Measurements from ENCODE around the gene GFRA1.

GFRA1 gene

DNA sequence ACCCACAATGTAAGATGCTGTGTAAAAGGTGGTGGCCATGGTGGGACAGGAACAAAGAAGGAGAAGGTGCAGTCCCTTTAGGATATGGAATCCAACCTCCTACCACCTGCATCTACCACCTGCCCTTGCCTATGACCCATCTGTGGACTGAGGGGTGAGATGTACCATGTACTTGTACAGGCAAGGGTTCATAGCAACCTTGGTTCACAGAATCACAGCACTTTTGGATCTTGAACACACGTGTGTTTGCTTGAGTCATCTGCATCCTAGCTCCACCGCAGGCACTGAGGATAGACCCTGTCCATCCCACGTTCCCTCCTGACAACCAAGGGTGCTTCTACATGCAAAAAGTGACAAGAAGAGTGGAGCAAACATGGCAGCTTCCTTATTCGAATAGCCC is 162.3 kb downstream of the GFRA1 start:
- Histone ChIP-seq H3K9ac (ENCODE audit: low read length) (no peak overlapping the region), H3K4me2 (ENCODE audit: low read length) (no peak overlapping the region), H3K9me3 (ENCODE audit: low read length) (no peaks in the 10 kb centered on the region), H3K4me3 (ENCODE audit: low read depth, low read length, poor library complexity, severe bottlenecking) (no peak overlapping the region), H3K27ac (ENCODE audit: low read depth, low read length, poor library complexity, severe bottlenecking) (no peak overlapping the region), H3K9me2 (ENCODE audit: low read depth, low read length) (no peaks in the 10 kb centered on the region), H3K4me1 (ENCODE audit: insufficient read depth, low read length, severe bottlenecking) (no peaks in the 10 kb centered on the region), H2AFZ (ENCODE audit: low read length) (no peak overlapping the region), H3K79me2 (ENCODE audit: insufficient read depth, low read length) (no peaks in the 10 kb centered on the region), H3F3A (ENCODE audit: insufficient read depth, low read length) (no peaks in the 10 kb centered on the region), H3K36me3 (ENCODE audit: insufficient read depth, low read length) (no peaks in the 10 kb centered on the region), H4K20me1 (ENCODE audit: insufficient read depth, low read length) (no peaks in the 10 kb centered on the region), H3K27me3 (ENCODE audit: insufficient read depth, low read length) (no peaks in the 10 kb centered on the region)
- TF ChIP-seq, protein P1, sequence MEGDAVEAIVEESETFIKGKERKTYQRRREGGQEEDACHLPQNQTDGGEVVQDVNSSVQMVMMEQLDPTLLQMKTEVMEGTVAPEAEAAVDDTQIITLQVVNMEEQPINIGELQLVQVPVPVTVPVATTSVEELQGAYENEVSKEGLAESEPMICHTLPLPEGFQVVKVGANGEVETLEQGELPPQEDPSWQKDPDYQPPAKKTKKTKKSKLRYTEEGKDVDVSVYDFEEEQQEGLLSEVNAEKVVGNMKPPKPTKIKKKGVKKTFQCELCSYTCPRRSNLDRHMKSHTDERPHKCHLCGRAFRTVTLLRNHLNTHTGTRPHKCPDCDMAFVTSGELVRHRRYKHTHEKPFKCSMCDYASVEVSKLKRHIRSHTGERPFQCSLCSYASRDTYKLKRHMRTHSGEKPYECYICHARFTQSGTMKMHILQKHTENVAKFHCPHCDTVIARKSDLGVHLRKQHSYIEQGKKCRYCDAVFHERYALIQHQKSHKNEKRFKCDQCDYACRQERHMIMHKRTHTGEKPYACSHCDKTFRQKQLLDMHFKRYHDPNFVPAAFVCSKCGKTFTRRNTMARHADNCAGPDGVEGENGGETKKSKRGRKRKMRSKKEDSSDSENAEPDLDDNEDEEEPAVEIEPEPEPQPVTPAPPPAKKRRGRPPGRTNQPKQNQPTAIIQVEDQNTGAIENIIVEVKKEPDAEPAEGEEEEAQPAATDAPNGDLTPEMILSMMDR (IDR thresholded peaks at IDR 0.05; ENCODE audit: low read length) = no peak
- no peak for TF ChIP-seq EZH2 (IDR thresholded peaks at IDR 0.05; ENCODE audit: borderline replicate concordance, low read length)

GRCh38 chr10:116109881-116110280 is 163.1 kb downstream of the GFRA1 start:
- Histone ChIP-seq H3K27me3 (ENCODE audit: insufficient read depth, low read length) (no peaks in the 10 kb centered on the region), H3K27ac (ENCODE audit: low read depth, low read length, poor library complexity, severe bottlenecking) (no peak overlapping the region), H3K79me2 (ENCODE audit: insufficient read depth, low read length) (no peaks in the 10 kb centered on the region), H4K20me1 (ENCODE audit: insufficient read depth, low read length) (no peaks in the 10 kb centered on the region), H3K4me2 (ENCODE audit: low read length) (no peak overlapping the region), H3F3A (ENCODE audit: insufficient read depth, low read length) (no peaks in the 10 kb centered on the region), H3K36me3 (ENCODE audit: insufficient read depth, low read length) (no peaks in the 10 kb centered on the region), H3K9me3 (ENCODE audit: low read length) (no peaks in the 10 kb centered on the region), H2AFZ (ENCODE audit: low read length) (no peak overlapping the region), H3K4me3 (ENCODE audit: low read depth, low read length, poor library complexity, severe bottlenecking) (no peak overlapping the region), H3K4me1 (ENCODE audit: insufficient read depth, low read length, severe bottlenecking) (no peaks in the 10 kb centered on the region), H3K9ac (ENCODE audit: low read length) (no peak overlapping the region), H3K9me2 (ENCODE audit: low read depth, low read length) (no peaks in the 10 kb centered on the region)
- TF ChIP-seq, protein P1 (IDR thresholded peaks at IDR 0.05; ENCODE audit: low read length) = no peak
- TF ChIP-seq EZH2 (IDR thresholded peaks at IDR 0.05; ENCODE audit: borderline replicate concordance, low read length) = no peak

GRCh38 chr10:116109481-116109880 is 163.5 kb downstream of the GFRA1 start:
- H3K27me3 ChIP-seq (ENCODE audit: insufficient read depth, low read length) = no peaks in the 10 kb centered on the region
- no peak overlapping the region for H3K4me2 ChIP-seq (ENCODE audit: low read length)
- H3K27ac ChIP-seq (ENCODE audit: low read depth, low read length, poor library complexity, severe bottlenecking) = no peak overlapping the region
- TF ChIP-seq EZH2 (IDR thresholded peaks at IDR 0.05; ENCODE audit: borderline replicate concordance, low read length) = no peak
- TF ChIP-seq, protein P1 (IDR thresholded peaks at IDR 0.05; ENCODE audit: low read length) = no peak
- H3K9me2 ChIP-seq (ENCODE audit: low read depth, low read length) = no peaks in the 10 kb centered on the region
- no peaks in the 10 kb centered on the region for H3K4me1 ChIP-seq (ENCODE audit: insufficient read depth, low read length, severe bottlenecking)
- no peaks in the 10 kb centered on the region for H3K36me3 ChIP-seq (ENCODE audit: insufficient read depth, low read length)
- no peaks in the 10 kb centered on the region for H4K20me1 ChIP-seq (ENCODE audit: insufficient read depth, low read length)
- H3K79me2 ChIP-seq (ENCODE audit: insufficient read depth, low read length) = no peaks in the 10 kb centered on the region
- no peaks in the 10 kb centered on the region for H3F3A ChIP-seq (ENCODE audit: insufficient read depth, low read length)
- H3K9ac ChIP-seq (ENCODE audit: low read length) = no peak overlapping the region
- no peaks in the 10 kb centered on the region for H3K9me3 ChIP-seq (ENCODE audit: low read length)
- H2AFZ ChIP-seq (ENCODE audit: low read length) = no peak overlapping the region
- no peak overlapping the region for H3K4me3 ChIP-seq (ENCODE audit: low read depth, low read length, poor library complexity, severe bottlenecking)

All from OCI-LY1 (cell line).